Endothelial cell (in vitro differentiated cells): ENCODE results near the gene SH3GL3. TPM values are rescaled to one million over a fixed set of nuclear protein-coding genes. Genes with fewer than 3 reads are reported as not detected.

Source experiments
- DNase-seq: peaks from one replicate; pipeline ENCODE4 v3.0.0; 2021; ENCODE audit warnings: low spot score
- H3K27ac Mint-ChIP-seq: one replicate; pipeline ENCODE4 v1.8.0; 2021; ENCODE audit warnings: mixed read lengths, inconsistent platforms; ENCODE audit not compliant: unreplicated experiment
- H3K27me3 Mint-ChIP-seq: one replicate; pipeline ENCODE4 v1.8.0; 2021; ENCODE audit warnings: mild to moderate bottlenecking, moderate library complexity, mixed read lengths, inconsistent platforms; ENCODE audit not compliant: unreplicated experiment
- H3K36me3 Mint-ChIP-seq: one replicate; pipeline ENCODE4 v1.8.0; 2021; ENCODE audit warnings: mild to moderate bottlenecking, low read depth, mixed read lengths, inconsistent platforms; ENCODE audit not compliant: unreplicated experiment
- H3K4me1 Mint-ChIP-seq: one replicate; pipeline ENCODE4 v1.8.0; 2021; ENCODE audit warnings: mild to moderate bottlenecking, mixed read lengths, inconsistent platforms; ENCODE audit not compliant: unreplicated experiment
- H3K4me3 Mint-ChIP-seq: one replicate; pipeline ENCODE4 v1.8.0; 2021; ENCODE audit warnings: mild to moderate bottlenecking, mixed read lengths, inconsistent platforms; ENCODE audit not compliant: unreplicated experiment
- H3K9me3 Mint-ChIP-seq: one replicate; pipeline ENCODE4 v1.8.0; 2021; ENCODE audit warnings: mixed read lengths, inconsistent platforms; ENCODE audit not compliant: unreplicated experiment
- CTCF ChIP-seq: fragments of 200-600 bp; sonication (generic); IDR thresholded peaks from one replicate; pipeline ENCODE4 v1.5.0; 2021; ENCODE audit warnings: antibody characterized with exemption; ENCODE audit not compliant: unreplicated experiment
- total RNA-seq: library from RNA; stranded (reverse); fragmentation: NEBNext Ultra II Directional; extraction: Animal tissue kit (Norgen Biotek cat#: 25700); gene quantifications from one replicate; pipeline ENCODE4 v1.2.1, GENCODE V29; 2021; ENCODE audit not compliant: unreplicated experiment

The SH3GL3 gene
- total RNA-seq, 1 donor from 2014 or later = 9.4 TPM

GRCh38 chr15:83545804-83546511 is 98.8 kb downstream of the SH3GL3 start:
- Mint-ChIP-seq H3K27ac (peak overlapping the region; percentile 40), H3K9me3 (no peaks in the 10 kb centered on the region), H3K36me3 (no peaks in the 10 kb centered on the region), H3K27me3 (no peaks in the 10 kb centered on the region), H3K4me3 (no peak overlapping the region), H3K4me1 (peaks cover 33% of the 10 kb centered on the region)
- no peak for DNase-seq
- TF ChIP-seq CTCF = no peak

- H3K27ac Mint-ChIP-seq = no peak overlapping the region
- H3K9me3 Mint-ChIP-seq = no peaks in the 10 kb centered on the region
- no peak overlapping the region for H3K4me3 Mint-ChIP-seq
- no peaks in the 10 kb centered on the region for H3K36me3 Mint-ChIP-seq
- no peak for TF ChIP-seq CTCF
- peaks cover 39% of the 10 kb centered on the region for H3K4me1 Mint-ChIP-seq
- no peak for DNase-seq
- no peaks in the 10 kb centered on the region for H3K27me3 Mint-ChIP-seq
These were observed 99.4 kb downstream of the SH3GL3 start for GRCh38 chr15:83546512-83546888.

- Mint-ChIP-seq H3K4me1 (peaks cover 43% of the 10 kb centered on the region), H3K27me3 (no peaks in the 10 kb centered on the region), H3K27ac (peak overlapping the region; percentile 80), H3K4me3 (no peak overlapping the region), H3K9me3 (no peaks in the 10 kb centered on the region), H3K36me3 (no peaks in the 10 kb centered on the region)
- no peak for DNase-seq
- TF ChIP-seq CTCF = no peak
These were observed 100.0 kb downstream of the SH3GL3 start for GRCh38 chr15:83547168-83547567.

- Mint-ChIP-seq H3K27me3 (no peaks in the 10 kb centered on the region), H3K27ac (peak overlapping the region; percentile 98), H3K4me1 (peaks cover 43% of the 10 kb centered on the region), H3K9me3 (no peaks in the 10 kb centered on the region), H3K4me3 (peak overlapping the region; percentile 16), H3K36me3 (no peaks in the 10 kb centered on the region)
- no peak for TF ChIP-seq CTCF
- DNase-seq = no peak
These were observed 102.5 kb downstream of the SH3GL3 start for GRCh38 chr15:83549623-83550022.

GRCh38 chr15:83554558-83554957 is 107.4 kb downstream of the SH3GL3 start:
- Mint-ChIP-seq H3K9me3 (no peaks in the 10 kb centered on the region), H3K4me3 (no peak overlapping the region), H3K27me3 (no peaks in the 10 kb centered on the region), H3K36me3 (no peaks in the 10 kb centered on the region), H3K4me1 (peaks cover 18% of the 10 kb centered on the region), H3K27ac (no peak overlapping the region)
- no peak for TF ChIP-seq CTCF
- no peak for DNase-seq
